Astrocyte of the hippocampus (primary cell): ENCODE data around the gene SLC38A9.

Experiments used
- DNase-seq: peaks from one replicate; pipeline ENCODE4 v3.0.0; 2011; ENCODE audit warnings: low read depth, low spot score

The SLC38A9 gene

GRCh38 chr5:55657443-55657842 lies 54.7 kb downstream of the SLC38A9 start:
- no peak for DNase-seq

GRCh38 chr5:55650386-55650785 lies 61.7 kb downstream of the SLC38A9 start:
- DNase-seq: peak; percentile 56

GRCh38 chr5:55649963-55650362 lies 62.2 kb downstream of the SLC38A9 start:
- DNase-seq: no peak

- DNase-seq: peak; percentile 33
Observed at GRCh38 chr5:55645304-55645703, 66.8 kb downstream of the SLC38A9 start.

- DNase-seq: peak; percentile 44
Observed at GRCh38 chr5:55638455-55638854, 73.7 kb downstream of the SLC38A9 start.

- DNase-seq: no peak
Observed at GRCh38 chr5:55638051-55638450, 74.1 kb downstream of the SLC38A9 start.

GRCh38 chr5:55636683-55637082 lies 75.4 kb downstream of the SLC38A9 start:
- peak; percentile 14 for DNase-seq

GRCh38 chr5:55636177-55636576 lies 75.9 kb downstream of the SLC38A9 start:
- DNase-seq: no peak

GRCh38 chr5:55634866-55635265 lies 77.3 kb downstream of the SLC38A9 start:
- no peak for DNase-seq

GRCh38 chr5:55634209-55634805 lies 77.8 kb downstream of the SLC38A9 start:
- peak; percentile 56 for DNase-seq

GRCh38 chr5:55633574-55634208 lies 78.4 kb downstream of the SLC38A9 start:
- peak; percentile 66 for DNase-seq

- no peak for DNase-seq
Observed at GRCh38 chr5:55629815-55630214, 82.3 kb downstream of the SLC38A9 start.

GRCh38 chr5:55626790-55627189 lies 85.3 kb downstream of the SLC38A9 start:
- DNase-seq: no peak

- no peak for DNase-seq
Observed at GRCh38 chr5:55625913-55626312, 86.2 kb downstream of the SLC38A9 start.

- DNase-seq: no peak
Observed at GRCh38 chr5:55625589-55625909, 86.6 kb downstream of the SLC38A9 start.

- DNase-seq: no peak
Observed at GRCh38 chr5:55624841-55625588, 87.1 kb downstream of the SLC38A9 start.

- DNase-seq: no peak
Observed at GRCh38 chr5:55623789-55624188, 88.3 kb downstream of the SLC38A9 start.

GRCh38 chr5:55622460-55622859 lies 89.7 kb downstream of the SLC38A9 start:
- DNase-seq: no peak

GRCh38 chr5:55621229-55621628 lies 90.9 kb downstream of the SLC38A9 start:
- no peak for DNase-seq

- no peak for DNase-seq
Observed at GRCh38 chr5:55620766-55621160, 91.4 kb downstream of the SLC38A9 start.

GRCh38 chr5:55620009-55620765 lies 91.9 kb downstream of the SLC38A9 start:
- no peak for DNase-seq

GRCh38 chr5:55618318-55618717 lies 93.8 kb downstream of the SLC38A9 start:
- DNase-seq: no peak
